Measurements from ENCODE around the gene EIF4E1B.
A peak's percentile ranks its signal among the peaks of the same experiment; 100 is the strongest.

EIF4E1B gene

DNA sequence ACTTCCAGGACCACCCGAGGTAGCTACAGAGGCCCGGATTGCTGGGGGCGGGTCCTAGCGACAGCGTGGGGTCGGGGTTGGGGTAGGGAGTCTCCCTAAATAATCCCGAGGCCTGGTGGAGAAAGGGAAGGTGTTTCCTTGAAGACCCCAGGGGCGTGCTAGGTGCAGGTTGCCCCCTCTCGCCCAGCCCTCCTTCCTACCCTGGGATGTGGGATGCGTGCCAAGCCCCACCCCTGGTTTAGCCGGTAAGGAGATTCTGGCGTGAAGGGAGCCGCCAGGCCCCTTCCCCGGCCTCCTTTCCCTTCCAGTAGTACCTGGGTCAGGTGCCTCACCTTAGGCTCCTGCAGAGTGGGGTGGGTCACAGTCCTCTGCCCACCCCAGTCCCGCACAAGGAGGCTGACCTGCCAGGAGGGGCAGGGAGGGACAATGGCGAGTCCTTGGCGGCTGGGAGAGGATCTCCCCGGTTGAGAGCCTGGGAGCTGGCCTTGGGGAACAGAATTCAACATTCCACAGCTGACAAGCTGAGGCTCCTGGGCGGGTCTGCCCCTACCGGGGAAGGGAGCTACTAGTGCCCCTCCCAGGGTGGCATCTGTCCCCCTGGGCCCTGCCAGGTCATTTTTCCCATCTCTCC lies 17.5 kb downstream of the EIF4E1B start:
- DNase-seq = no peak

DNA sequence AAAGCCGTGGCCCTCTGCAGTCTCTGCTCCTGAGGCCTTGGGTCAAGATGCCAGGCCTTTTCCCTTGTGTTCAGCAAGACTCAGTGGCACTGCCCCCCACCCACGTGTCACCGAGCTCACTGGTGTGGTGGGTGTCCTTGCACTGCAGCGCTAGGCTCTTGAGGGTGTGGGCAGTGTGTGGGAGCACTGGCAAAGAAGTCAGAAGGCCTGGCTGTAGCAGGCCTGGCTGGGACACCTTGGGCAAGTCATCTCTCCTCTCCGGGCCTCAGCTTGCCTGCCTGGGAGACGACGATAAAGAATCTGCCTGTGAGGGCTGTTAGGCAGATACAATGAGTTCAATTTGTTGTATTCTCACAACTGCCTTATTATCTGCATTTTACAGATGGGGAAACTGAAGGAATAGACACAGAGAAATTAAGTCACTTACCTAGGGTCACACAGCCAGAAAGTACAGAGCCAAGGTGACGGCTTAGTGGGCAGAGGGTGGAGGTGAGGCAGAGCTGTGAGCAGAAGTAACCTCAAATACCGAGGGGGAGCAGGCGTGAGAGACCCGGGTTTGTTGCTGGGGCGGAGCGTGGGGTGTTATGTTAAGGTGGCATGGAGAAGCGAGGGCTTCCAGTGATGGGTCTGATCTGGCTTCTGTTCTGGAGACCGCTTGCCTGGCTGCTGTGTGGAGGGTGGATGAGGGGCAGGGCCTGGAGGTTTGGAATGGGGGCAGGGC lies 18.2 kb downstream of the EIF4E1B start:
- DNase-seq = no peak

DNA sequence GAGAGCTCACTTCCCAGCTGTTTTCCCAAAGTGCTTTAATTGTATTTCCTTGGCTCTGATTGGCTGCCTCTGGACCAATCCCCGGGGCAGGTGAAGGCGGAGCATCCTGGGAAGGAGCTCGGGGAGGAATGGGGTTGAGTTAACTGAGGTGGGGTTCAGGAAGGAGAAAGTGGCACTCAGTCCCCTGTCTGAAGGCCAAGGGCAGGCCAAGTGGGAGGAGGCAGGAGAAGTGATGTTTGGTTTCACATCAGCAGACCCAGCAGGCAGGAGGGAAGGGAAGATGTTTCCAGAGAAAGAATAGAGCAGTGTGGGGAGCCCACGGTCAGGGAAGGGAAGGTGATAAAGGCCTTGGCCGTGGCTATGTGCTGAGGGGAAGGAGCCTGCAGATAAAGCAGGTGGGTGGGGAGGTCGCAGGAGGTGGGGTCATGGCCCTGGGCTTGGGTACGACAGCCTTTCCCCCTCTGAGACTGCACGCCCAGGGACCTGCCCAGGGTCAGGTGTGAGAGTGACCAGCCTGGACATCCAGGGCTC lies 19.9 kb downstream of the EIF4E1B start:
- DNase-seq = no peak

DNA sequence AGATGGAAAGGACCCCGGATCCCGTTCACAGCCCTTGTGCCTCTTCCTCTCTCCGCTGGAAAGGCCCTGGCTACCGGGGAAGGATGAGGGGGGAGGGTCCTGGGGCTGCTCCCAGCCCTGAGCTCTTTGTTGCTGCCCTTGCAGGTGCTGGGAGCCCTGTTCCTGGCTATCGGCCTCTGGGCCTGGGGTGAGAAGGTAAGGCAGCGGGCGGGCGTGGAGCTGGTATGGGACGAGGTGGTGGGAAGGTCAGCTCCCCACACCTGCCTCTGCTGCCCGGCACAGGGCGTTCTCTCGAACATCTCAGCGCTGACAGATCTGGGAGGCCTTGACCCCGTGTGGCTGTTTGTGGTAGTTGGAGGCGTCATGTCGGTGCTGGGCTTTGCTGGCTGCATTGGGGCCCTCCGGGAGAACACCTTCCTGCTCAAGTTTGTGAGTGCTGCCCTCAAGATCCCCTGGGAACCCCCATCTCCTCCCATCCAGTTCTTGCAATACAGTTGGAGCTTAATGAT lies 21.1 kb downstream of the EIF4E1B start:
- no peak for DNase-seq

DNA sequence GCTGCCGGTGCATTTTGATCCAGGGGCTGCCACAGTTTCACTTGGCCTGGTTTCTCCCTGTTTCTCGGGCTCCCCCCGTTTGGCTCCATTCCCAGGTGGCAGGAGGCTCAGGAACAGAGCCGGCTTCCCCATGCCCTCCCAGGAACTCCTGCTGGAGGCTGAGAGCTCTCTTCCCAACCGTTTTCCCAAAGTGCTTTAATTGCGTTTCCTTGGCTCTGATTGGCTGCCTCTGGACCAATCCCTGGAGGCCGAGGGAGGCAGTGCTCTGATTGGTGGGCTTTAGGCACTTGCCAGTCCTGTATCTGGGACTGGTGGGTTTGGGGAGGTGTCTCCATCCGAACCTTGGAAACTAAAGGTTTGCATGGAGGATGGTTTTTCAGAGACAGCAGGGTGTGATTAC lies 21.7 kb downstream of the EIF4E1B start:
- no peak for DNase-seq

DNA sequence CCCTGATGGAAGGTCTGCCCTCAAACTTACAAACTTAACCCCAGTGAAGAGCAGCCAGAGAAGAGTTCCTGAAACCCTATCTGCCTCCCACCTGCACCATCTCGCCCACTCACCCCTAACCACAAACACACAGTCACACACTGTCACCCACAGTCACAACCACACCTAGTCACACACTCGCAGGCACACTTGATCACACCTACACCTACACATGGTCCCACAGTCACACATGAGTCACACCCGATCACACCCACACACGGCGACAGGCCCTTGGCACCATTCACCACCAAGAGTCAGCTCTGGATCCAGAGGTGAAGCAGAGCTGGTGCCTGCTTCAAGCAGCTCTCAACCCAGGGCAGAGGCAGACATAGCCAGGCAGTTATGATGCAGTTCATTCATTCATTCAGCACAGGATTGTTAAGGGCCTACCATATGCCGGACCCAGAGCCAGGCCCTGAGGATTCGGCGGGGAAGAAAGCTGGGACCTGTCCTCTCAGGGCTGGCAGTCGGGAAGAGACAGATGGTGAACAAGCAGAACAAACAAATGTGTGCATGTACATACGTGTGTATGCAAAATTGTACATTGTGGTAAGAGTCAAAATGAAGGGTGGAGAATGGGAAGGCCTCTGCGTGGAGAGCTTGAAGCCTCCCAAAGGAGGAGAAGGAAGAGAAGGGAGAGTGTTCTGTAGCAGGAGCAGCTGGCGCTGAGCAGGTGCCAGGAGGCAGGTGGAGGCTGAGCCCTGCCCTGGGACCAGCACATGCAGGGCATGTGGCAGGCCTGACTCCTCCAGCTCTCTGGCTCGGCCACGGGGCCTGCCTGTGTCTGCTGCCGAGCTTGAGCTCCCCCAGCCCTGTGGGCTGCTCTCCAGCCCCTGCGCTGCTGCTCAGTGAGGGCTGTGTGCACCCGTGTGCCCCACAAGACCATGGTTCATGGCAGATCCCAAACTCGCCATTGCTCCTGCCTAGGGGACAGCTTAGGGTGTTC lies 23.2 kb downstream of the EIF4E1B start:
- DNase-seq = peak; percentile 47

- no peak for DNase-seq
Measured at GRCh38 chr5:176654856-176655255, 24.4 kb downstream of the EIF4E1B start.

GRCh38 chr5:176656467-176656990 lies 26.1 kb downstream of the EIF4E1B start:
- no peak for DNase-seq

DNA sequence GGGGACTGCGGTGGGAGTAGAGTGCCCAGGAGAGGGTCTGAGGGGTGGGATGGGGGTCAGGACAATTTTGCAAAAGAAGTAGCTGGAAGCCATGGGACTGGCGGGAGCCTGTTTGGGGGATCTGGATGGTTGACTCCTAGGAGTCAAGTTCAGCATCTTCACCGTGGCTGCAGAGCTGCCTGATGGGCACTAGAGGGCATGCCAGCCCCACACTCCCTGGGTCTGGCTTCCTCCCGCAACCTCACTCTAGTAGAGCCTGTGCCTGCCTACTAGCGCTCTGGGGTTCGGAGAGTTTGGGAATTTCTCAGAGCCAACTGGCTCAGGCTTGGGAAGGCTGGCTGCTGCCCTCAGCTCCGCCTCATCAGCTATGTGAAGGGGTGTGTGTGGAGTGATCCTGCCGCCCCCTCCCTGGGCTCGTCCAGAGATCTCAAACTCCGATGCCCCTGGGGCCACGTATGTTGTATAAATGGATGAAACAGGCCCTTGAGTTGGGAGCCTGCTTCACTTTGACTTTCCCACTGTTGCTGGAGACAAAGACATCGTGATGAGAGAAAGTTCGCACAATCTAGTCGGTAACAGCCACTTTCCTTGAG lies 27.6 kb downstream of the EIF4E1B start:
- peak; percentile 43 for DNase-seq

DNA sequence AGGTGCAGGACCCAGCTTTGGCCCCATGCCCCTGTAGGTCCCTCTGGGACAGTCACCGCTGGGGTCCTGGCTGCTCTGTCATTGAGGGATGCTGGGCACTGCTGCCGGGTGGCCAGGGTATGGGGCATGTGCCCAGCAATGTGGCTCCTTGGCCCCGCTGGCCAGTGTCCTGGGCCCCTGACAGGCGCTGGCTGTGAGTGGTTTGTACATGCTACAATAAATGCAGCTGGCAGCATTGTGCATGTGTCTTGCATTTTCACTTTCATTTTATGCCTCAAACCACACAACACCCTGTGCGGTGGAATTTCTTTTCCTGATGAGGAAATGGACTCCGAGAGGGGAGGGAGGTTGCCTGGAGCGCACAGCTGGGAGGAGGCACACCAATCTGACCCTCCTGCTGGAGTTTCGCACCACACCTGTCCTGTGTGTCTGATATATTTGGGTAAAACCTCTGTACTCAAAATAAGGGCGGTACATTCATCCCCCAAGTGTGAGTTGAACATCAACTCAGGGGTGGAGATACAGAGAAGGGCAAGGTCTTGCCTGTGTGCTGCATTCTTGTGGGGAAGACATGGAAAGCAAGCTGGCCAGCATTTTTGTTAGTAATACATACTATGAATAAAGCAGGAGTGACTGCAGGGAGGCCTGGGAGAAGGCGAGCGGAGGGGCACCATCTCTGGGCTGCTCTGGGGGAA lies 28.5 kb downstream of the EIF4E1B start:
- no peak for DNase-seq

DNA sequence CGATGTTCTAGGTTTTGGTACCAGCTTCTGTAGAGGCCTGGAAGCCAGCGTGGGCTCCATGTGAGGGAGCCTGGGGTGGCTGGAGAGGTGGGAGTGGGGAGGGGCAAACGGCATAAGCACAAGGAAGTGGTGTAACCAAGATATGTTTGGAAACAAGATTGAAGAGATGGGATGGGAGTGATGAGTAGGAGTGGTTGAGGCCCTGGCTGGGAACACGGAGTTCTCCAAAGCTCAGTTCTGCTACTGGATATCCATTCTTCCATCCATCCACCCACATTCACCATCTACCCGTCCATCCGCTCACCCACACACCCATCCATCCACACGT lies 29.0 kb downstream of the EIF4E1B start:
- no peak for DNase-seq

GRCh38 chr5:176659860-176660461 lies 29.5 kb downstream of the EIF4E1B start:
- DNase-seq = no peak

DNA sequence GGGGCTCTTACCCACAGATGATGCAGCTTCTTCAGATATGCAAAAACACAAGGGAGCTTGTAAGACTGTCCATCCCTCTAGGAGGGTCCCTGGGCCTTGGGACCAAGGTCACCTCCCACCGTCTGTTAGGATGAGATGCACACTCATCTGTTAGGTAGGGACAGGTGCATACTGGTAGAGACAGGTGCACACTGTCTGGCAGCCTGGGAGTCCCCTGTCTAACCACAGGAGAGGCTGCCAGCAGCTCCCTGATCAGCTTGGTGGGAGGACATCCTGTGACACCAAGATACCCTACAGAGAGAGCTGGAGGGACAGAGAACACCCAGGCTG lies 30.0 kb downstream of the EIF4E1B start:
- DNase-seq = no peak

DNA sequence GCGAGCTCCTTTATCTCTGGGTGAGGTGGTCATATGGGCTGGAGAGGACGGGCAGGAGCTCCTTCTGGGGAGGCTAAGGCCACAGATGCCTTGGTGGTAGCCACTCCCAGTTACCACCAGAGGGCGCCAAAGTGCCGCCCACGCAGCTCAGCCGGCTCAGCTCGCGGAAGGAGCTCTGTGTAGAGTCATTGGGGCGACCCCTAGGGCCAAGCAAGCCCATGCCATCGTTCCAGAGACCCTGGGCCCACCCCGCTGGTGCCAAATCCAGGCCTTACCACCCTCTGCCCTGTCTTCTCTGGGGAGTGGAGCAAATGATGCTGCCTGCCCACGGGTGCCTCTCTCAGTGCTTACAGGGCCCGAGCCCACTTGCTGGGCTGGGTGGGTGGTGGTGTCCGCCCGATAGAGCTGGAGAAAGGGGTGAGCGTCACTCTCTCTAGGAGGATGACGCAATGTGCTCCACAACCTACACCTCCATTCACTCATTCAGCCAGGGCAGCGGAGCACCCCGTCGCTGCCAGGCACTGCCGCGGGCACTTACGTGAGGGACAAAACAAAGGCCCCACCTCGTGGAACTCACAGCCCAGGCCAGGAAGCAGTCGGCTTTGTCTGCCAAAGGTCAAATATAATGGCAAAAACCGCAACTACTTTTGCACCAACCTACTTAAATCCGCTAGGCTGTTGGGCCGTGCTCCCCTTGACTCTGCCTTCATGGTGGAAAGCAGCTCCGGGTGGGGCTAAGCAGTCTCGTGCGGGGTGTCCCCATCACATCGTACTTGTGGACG lies 30.6 kb downstream of the EIF4E1B start:
- DNase-seq = peak; percentile 65

GRCh38 chr5:176661676-176662075 lies 31.2 kb downstream of the EIF4E1B start:
- no peak for DNase-seq

DNA sequence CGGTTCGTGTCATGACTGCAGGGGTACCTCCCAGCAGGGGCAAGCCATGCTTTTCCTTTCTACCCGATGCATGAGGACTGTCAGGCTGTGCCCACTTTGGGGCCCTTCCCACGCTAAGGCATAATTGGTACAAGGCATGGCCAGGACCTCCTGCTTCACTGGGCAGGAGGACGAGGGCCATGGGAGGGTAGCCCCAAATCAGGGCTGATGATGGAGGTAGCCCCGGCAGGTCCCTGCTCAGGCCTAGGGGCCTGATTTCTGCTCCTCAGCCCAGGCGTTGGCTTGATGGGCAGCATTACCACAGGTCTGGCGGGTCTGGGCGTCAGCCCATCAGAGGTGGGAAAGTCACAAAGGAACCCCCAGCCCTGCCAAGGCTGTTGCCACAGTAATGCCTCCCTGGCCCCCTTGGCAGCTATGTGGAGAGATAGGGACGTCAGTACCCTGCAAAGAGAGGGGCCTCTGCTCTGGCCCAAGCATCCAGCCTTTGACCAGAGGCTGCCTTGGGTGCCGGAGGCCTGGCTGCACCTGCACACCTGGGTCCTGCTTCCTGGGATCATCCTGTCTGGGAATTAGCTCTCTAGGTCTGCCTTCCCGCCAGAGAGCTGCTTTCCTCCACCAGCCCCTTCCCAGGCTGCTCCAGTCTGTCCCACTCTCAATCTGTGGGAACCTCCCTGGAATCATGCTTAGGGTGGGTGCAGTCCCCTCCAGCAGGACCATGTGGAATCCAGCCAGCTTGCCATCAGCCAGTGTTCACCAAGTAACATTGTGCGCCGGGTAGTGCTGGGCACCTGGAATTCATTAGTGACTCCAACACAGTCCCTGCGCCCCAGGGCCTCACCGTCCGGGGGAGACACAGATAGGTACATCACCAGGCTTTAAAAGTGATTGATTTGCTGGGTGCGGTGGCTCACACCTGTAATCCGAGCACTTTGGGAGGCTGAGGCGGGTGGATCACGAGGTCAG lies 32.2 kb downstream of the EIF4E1B start:
- DNase-seq = no peak

DNA sequence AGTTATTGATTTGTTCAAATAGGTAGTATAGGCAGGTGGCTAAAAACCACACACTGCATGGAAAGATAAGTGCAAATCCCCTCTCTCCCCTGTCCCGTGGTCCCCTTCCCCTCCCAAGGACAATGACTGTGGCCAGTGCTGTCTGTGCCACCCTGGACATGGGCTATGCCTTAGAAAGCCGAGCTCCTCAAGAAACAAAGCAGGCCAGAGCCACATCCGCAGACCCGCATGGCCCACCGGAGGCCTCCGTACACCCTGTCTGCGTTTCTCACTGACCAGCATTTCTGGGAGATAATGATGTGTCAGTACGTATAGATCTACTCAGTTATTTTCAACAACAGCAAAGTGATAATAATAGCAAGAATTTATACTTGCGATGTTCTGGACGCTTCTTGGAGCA lies 33.1 kb downstream of the EIF4E1B start:
- no peak for DNase-seq

- DNase-seq = no peak
Measured at GRCh38 chr5:176664479-176664878, 34.0 kb downstream of the EIF4E1B start.

- no peak for DNase-seq
Measured at GRCh38 chr5:176664886-176665285, 34.4 kb downstream of the EIF4E1B start.

GRCh38 chr5:176665517-176665916 lies 35.0 kb downstream of the EIF4E1B start:
- no peak for DNase-seq
